SW 1271 (cell line): ENCODE data around the gene CCDC88C.
A peak's percentile ranks its signal among the peaks of the same experiment; 100 is the strongest.

Source experiments
- DNase-seq, 2 experiments: peaks; one replicate each; lab custom pipeline; 2025; lab: John Stamatoyannopoulos, UW

Gene CCDC88C

DNA sequence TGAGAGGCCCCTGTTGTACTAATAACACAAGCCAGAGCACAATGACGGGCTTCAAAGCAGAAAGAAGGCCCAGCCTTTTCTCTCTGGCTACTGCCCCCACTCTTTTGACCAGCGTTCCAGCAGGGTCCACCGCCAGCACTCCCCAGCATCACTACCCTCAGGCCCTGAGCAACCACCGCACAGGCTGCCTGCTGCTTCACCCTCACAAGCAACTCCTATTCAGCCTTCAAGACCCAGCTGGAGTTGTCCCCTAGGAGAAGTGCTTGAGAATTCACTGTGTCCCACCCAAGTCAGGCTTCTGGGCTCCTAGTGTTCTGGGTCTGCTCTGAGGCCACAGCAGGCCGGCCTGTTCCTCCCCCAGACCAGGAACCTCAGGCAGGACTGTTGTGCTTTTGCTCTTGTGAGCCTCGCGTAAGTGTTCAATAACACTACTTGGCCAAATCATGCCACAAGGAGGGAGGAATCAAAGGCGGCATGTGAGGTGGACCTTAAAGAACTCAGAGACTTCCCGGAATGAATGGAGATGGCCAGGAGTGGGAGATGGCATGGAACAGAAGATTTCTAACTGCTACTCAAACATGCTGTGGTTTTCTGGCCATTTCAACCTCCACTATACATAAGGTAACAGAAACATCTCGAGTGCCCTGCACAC, 89.8 kb downstream of the CCDC88C start:
- DNase-seq: no peak

DNA sequence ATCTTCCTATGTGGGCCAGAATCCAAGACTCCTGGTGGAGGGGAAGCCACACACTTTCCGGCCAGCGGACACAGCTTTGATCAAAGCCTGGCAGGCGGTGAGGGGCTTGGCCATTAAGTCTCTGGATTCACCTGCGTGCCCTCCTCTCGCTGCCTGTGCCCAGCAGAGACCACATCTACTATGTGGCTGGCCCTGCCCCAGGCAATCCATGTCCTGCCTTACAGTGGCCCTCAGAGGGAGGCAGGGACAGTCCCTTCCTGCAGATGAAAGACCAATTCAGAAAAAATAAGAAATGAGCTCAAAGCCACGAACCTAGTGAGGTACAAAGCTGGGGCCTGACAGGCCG, 90.4 kb downstream of the CCDC88C start:
- no peak for DNase-seq

DNA sequence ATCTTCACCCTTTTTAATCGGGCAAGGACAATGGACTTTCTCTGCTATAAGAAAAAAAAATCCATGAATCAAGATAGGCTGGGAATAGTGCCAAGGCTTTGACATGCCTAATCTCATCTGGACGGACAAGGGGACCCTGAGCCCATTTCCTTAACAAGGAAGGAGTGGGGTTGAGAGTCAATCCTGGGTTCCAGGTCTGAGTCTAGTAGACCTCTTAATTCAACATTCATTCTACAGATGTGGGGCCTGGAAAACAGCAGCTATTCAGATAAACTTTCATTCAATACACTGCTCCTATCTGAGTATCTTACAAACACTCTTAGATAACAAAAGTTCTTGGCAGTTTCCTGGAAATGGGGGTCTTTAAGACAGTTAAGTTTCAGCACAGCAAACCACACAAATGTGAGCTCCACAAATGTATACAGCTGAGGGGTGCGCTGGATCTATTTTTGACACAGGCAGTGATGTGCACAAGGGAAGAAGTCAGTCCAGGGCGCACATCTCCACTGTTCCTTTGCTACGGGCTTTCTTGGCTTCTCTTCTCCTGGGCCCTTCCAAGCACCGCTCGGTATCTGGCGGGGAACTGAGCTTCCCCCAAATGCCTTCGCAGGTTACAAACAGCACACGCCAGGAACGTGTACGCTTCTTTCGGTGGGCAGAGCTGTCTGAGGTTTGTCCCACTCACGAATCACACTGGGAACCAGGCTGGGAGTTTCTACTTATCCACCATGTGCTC, 90.9 kb downstream of the CCDC88C start:
- no peak for DNase-seq

DNA sequence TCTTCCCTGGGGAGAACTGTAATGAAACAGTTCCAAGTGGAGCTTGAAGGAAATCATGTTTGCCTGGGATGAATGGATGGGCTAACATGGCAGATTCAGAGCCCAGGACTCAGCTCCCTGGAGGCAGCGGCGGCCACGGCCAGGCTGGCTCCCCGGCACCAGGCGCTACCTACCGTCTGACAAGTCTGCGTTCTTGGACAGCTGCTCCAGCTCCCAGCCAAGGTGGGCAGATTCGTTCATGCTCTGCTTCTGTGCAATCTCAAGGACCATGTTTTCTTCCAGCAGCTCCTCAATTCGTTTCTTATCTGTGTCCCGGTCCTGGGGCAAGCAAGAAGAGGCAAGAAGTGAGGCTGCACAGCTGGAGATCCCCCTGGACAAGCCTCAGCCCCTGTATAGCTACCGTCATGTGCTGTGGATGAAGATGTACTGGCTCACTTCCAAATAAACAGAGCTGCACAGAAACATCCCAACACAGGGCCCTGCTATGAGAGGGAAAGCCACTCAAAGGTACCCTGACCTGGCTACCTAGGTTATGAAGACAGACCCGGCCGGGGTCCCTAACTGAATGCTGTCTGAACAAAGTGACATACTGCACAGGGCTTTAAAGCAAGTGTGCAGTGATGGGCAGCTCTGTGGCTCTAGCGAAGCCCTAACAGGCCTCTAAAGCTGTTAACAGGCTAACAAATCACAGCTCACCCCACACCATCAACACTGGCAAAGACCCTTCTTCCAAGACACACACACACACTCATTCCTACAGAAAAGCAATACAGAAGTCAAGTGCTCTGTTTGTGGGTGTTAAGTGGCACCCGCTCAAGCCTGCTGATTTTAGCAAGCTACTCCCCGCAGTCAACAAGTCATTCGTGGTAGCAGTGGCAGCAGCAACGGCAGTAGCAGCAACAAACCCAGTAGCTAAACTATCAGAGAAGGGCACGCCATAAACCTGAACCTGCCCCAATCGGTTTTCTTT, 92.7 kb downstream of the CCDC88C start:
- no peak for DNase-seq

DNA sequence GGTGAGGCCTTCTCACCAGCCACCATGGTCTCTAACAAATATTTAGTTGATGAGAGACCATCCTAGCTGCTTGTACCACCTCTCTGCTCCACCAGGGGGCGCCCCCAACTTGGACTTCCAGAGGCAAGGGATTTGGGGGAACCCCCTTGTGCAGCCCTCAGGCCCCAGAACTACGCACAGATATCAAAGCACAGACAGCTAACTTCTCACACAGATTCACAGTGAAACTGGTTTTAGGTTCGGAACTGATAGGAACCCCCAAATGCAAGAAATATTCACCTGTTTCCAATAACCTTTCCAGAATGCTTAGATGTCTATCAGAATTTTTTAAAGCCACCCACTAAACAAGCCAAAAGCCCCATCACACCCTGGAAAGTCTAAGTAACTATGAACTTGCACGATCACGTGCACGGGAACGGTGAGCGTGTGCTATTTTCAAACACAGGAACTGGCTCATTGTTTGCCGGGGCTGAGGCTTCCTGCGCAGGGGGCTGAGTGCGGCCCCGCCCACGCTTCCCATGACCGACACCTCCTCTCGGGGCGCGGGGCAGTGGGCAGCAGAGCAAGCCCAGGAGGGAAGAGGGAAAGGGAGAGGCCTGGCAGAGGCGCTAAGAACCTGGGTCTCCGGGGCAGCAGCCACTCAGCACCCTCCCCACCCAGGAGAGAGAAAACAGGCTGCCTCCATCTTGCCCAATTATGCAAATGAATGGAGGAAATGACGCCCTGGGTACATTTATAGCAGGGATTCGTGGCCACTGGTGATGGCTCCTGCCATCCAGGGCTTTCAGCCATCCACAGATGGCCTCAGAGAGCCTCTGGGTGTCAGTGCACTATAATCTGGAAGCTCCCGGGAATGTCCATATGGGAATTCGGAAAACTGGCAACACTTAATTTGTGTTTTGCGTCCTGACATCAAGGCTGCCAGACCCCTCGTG, 93.7 kb downstream of the CCDC88C start:
- peak in 1 of 2 experiments; percentile 55 for DNase-seq

DNA sequence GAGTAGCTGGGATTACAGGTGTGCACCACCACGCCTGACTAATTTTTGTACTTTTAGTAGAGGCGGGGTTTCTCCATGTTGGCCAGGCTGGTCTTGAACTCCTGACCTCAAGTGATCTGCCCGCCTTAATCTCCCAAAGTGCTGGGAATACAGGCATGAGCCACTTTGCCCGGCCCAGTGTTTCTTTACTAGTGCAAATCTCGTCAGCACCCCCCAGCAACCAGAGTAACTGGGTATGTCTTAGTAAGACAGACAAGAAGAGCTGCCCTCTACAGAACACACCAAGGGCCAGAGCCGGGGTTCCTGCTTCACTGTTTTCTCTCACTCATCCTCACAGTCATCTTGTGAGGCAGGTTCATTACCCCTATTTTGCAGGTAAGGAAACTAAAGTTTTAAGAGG, 94.6 kb downstream of the CCDC88C start:
- DNase-seq: no peak

DNA sequence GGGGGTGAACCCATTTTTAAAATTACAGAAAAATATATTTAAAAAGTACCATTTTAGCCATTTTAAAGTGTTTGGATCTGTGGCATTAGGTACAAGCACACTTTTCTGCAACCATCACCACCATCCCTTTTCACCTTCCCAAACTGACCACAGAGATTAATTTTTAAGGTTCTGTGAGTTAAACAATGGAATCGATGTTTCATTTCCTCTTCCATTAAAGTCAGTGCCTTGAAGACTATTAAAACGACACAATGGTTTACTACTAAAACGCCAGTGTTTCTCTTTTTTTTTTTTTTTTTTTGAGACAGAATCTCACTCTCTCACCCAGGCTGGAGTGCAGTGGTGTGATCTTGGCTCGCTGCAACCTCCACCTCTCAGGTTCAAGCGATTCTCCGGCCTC, 95.0 kb downstream of the CCDC88C start:
- DNase-seq: no peak

DNA sequence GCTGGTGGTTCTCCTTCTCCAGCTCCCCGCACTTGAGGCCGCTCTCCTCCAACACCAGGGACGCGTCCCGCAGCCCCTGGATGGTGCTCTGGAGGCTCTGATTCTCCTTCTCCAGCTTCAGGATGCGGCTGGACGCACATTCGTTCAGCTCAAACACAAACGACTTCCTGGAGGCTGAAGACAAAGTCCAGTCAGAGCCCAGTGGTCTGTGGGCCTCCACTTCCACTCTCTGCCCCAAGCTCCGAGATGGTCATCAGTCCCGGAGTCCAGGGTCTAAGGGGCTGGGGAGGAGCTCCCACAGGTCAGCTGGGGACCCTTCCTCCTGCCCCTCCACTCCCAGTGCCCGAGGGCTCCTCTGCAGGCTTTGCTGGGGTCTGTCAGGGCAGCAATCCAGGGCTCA, 96.5 kb downstream of the CCDC88C start:
- no peak for DNase-seq

DNA sequence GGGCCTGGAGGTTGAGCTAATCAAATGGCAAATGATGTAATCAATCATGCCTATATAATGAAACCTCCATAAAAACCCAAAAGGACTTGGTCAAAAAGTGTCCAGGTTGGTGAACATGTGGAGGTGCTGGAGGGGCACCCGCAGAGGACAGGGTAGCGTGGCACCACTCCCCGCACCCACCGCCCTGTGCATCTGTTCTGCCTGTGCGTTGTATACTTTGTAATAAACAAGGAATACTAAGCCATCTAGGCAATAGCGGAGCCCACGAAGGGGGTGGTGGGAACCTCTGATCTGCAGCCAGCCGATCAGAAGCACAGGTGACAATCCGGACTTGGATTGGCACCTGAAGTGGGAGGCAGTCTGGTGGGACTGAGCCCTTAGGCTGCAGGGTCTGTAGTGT, 97.4 kb downstream of the CCDC88C start:
- no peak for DNase-seq

DNA sequence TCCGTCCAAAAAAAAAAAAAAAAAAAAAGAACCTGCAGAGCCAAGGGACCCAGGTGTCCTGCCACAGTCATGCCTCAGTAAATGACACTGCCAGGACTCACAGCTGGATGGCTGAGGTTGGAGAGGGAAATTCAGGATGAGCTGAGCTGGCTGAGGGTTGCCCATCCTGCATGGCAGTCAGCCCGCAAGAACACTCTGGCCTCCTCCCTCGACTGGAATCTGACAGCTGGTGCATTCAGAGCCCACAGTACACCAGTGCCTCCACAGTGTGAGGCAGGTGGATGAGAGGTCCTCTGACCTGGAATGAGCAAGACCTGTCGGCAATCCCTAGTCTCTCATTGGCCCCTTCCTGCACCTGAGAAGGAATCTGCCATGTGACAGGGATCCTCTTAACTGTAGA, 98.7 kb downstream of the CCDC88C start:
- DNase-seq: no peak

DNA sequence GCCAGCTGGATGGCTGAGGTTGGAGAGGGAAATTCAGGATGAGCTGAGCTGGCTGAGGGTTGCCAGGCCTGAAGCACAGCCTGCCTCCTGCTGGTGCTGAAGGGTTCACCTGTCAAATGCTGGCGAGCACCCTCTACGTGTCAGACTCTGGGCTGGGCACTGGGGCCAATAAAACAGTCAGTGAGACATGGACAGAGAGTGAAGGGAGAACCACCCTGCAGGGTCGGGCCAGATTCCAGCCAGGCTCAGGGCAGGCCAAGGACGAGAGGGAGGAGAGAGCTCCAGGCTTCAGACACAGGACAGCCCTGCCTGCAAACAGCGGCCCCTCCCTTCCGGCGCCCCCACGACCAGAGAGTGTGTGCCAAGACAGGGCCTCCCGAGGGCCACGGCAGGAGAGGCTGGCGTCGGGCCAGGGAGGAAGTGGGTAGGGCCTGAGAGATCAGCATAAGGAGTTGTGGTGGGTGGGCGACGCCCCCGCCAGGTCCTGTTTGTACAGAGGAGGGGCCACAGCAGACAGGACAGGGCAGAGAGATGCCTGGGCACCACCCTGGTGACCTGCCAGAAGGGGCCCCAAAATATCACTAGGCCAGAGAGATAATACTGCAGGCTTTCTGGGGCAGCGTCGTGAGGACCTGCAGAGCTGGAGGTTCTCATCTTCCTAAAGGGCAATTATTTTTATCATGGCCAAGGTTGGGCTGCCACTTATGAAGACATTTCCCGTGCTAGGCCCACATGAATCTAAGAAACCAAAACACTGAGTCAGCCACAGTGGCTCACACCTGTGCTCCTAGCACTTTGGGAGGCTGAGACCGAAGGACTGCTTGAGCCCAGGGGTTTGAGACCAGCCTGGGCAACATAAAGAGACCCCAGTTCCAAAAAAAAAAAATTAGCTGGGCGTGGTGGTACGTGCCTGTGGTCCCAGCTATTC, 100.0 kb downstream of the CCDC88C start:
- no peak for DNase-seq

DNA sequence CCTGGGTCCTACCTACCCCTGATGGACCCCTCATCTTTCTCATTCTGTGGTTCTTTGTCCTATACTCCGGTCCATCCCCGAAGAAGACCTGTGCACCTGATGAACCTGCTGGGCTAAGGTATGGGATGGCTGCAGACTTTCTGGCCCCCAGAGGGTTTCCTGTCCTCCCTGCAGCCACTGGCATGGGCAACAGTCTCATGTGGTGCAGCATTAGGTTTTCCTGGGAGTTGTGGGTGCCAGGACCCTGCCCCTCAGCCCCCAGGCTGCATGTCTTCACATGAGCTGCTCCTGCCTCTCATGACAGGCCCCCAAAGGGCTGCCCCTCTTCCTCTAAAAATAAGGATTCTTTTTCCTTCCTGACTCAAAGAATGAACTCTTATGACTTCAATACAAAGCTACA, 100.9 kb downstream of the CCDC88C start:
- DNase-seq: no peak

DNA sequence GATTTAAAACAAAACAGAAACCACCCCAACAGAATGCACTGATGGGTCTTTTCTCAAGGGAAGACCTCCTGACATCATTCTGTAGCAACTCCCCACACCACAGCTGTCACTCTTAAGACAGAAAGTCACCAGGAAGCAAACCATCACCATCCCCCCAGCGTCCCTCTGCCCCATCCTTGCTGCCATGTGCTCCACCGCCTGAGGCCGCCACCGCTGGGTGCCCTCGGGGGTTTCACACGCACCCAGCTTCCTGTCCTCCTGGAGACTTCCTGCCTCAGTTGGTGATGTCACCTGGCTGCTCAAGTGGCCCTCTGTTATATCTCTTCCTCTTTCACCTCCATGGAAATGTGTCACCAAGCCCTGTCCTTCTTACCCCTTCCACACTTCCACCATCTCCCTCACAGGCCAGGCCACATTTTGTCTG, 101.8 kb downstream of the CCDC88C start:
- DNase-seq: no peak

DNA sequence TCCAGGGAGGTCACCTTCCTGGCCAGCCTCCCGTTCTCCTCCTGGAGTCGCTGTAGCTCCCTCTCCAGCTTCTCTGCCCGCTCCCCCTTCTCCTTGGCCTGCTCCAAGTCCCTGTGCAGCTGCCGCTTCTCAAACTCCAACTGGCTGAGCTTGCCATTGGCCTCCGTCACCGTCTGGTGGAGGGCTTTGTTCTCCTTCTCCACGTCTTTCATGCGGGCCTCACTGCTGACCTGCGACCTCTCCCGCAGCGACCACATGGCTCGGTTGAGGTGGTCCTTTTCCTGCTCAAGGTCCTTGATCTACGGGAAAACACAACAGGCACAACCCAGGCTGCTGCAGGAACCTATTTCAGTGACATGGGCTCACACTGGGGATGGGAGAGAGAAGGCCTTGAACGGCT, 103.8 kb downstream of the CCDC88C start:
- DNase-seq: no peak

DNA sequence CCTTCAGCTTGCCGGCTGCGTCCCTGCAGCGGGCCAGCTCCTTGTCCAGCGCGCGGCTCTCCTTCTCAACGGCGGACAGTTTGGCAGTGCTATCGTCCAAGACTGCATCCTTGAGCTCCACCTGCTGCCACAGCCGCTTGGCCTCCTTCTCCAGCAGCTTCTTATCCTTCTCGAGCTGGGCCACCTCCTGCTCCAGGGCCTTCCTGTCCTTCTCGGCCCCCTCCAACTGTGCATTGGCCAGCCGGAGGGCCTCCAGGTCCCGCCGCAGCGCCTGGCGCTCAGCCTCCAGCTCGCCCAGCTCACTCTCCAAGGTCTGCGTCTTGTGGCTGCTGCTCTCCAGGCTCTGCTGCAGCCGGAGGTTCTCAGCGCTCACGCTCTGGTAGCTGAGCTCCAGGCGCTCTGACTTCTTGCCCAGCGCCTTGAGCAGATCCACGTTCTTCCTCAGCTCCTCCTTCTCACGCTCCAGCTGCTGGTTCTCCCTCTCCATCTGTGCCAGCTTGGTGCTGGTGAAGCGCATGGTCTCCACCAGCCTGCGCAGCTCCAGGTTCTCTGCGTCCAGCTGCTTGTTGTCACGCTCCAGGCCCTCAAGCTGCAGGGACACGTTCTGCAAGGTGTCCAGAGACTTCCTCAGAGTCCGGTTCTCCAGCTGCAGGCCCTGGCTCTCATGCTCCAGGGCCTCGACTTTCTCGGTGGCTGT, 104.3 kb downstream of the CCDC88C start:
- DNase-seq: no peak

DNA sequence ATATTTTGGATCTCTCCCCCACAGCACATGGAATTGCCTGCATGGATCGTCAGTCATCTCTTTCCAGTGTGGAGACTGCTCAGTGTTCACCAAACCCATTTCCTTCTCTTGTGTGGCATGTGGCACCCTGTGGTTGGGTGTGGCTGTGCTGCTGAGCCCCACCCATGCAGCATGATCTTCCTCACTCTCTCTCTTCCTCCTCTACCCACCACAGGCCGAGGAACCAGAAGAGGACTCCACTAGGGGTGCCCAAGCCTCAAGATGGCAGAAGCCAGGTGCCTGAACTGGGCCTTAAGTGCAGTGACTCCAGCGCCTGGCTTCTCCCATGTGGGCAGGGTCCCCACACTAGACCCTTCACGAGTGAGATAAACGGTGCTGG, 106.3 kb downstream of the CCDC88C start:
- DNase-seq: no peak

DNA sequence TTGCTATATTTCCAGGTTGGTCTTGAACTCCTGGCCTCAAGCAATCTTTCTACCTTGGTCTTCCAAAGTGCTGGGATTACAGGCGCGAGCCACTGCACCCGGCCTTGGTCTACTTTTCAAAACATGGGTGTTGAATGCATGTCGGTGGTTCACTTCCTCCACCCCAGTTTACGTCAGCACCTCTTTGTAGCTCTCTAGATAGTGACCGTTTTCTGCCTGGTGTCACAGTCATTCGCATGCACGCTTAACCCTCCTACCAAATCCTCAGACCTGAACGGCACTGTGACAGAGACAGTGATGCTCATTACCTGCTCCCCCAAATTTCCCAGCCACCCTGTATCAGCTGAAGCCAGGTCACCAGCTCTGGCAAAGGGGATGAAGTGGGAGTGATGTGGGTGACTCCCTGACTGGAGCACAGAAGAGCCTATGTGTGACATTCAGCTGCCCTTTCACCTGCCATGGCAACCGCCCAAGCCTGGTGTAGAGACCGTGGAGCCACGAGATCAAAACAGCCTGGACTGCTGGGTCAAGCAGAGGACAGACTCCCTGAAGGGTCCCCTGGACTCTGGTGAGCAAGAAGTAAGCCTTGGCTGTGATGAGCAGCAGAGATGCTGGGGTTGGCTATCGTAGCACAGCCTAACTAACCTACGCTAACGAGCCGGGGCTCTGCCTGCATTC, 106.9 kb downstream of the CCDC88C start:
- DNase-seq: no peak

DNA sequence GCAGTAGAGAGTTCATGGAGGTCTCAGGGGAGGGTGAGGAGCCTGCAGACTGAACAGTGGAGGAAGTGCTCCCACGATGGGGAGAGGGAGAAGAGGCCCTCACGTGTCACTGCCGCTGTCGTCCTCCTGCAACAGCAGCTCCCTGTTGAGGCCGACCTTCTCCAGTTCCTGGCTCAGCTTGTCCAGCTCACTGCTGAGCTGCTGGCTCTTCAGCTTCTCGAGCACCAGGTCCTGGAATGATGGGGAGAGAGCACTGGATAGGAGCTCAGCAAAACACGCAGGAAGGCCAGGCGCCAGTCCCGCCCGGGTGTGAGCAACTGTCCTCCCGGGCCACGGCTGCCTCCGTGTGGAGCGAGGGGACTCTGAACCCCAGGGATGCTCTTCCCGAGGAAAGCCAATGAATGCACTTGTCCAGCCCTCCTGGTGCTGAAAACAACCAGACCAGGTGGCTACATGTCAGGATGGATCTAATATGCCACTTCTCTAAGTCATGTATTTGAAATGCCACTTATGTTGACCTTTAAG, 107.8 kb downstream of the CCDC88C start:
- no peak for DNase-seq

DNA sequence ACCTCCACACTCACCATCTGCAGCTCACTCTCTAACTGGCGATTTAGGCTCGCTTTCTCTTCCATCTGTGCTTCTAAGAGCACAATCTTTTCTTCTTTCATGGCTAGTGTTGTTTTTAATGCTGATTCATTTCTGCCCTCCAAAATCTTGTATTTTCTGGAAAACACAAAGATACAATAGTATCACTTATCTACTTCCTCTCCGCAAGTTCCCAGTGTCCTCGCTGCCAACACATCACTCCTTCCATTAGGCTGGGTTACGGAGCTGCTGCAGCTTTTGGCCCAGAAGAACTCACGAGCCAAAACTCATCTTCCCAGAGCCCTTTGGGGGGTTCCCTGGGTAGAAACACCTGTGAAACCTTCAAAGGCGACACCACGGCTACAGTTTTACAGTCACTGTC, 109.3 kb downstream of the CCDC88C start:
- DNase-seq: no peak
